NB4 (cell line): ENCODE measurements around the gene CHAMP1.

Experiments used
- CTCF ChIP-seq: IDR thresholded peaks from one replicate; pipeline ENCODE4 v1.5.1; 2012; ENCODE audit warnings: low read depth, low read length
- POLR2A ChIP-seq: IDR thresholded peaks from 2 replicates; pipeline ENCODE4 v1.6.1; 2011; ENCODE audit warnings: mild to moderate bottlenecking; ENCODE audit not compliant: insufficient read length; ENCODE audit errors: extremely low read depth

GRCh38 chr13:114279146-114279545 lies 35.2 kb upstream of the CHAMP1 start:
- TF ChIP-seq POLR2A (no peak), CTCF (no peak)
